GM12878 (cell line): Measurements from ENCODE around the gene SLC38A1. TPM values are rescaled to one million over a fixed set of nuclear protein-coding genes. Genes with fewer than 3 reads are reported as not detected.

Source experiments
- ATAC-seq: fragments of 200-7000 bp; cut with Tn5 transposase; 3 replicates; pipeline ENCODE4 v1.9.1; 2020; ENCODE audit warnings: mild to moderate bottlenecking, moderate library complexity
- BruUV-seq: library from RNA; stranded (reverse); fragments of 400-500 nt; replicated peaks from 2 replicates; lab custom pipeline; 2021; lab: Mats Ljungman, UMichigan
- CTCF ChIA-PET: fragments of 300-600 bp; sonication (Branson Sonifier 250); formaldehyde crosslinking; extraction: SDS; loops from one replicate; lab custom pipeline; 2021; ENCODE audit warnings: inconsistent platforms; lab: Yijun Ruan, JAX
- POLR2A ChIA-PET: fragments of 350-600 bp; formaldehyde crosslinking; extraction: SDS; loops from one replicate; lab custom pipeline; 2021; ENCODE audit warnings: inconsistent platforms; lab: Charles Lee
- RAD21 ChIA-PET: fragments of 300-600 bp; sonication (Branson Sonifier 250); formaldehyde crosslinking; loops from one replicate; lab custom pipeline; 2023; ENCODE audit warnings: antibody characterized with exemption; ENCODE audit not compliant: unreplicated experiment; lab: Charles Lee
- SMC1A ChIA-PET: fragments of 300-600 bp; sonication (Branson Sonifier 250); formaldehyde crosslinking; loops from one replicate; lab custom pipeline; 2023; ENCODE audit not compliant: unreplicated experiment, uncharacterized antibody; lab: Charles Lee
- DNase-seq: peaks from one replicate; pipeline ENCODE4 v3.0.0-alpha.2; 2011; ENCODE audit warnings: low read depth, low spot score
- FAIRE-seq: peaks from 3 replicates; lab custom pipeline; 2011; peaks lifted over from hg19 to GRCh38; lab: Jason Lieb, UNC
- H2AFZ ChIP-seq: 2 replicates; pipeline ENCODE4 v1.6.0; 2011; ENCODE audit warnings: low read depth, low read length, control low read depth; ENCODE audit not compliant: control insufficient read depth
- H3K27ac ChIP-seq: 2 replicates; pipeline ENCODE4 v1.5.1; 2011; ENCODE audit warnings: control low read depth; ENCODE audit not compliant: control insufficient read depth, insufficient read depth
- H3K27me3 ChIP-seq, 2 experiments: replicated peaks in 1 of 2; 2 replicates each; pipeline versions ENCODE4 v1.6.0 to v1.6.1; 2011; ENCODE audit warnings: low read length in 1 of 2; ENCODE audit not compliant: control insufficient read depth in 2 of 2, insufficient read depth in 2 of 2
- H3K36me3 ChIP-seq, 2 experiments: 2 replicates each; pipeline ENCODE4 v1.5.1; 2011; ENCODE audit warnings: low read length in 1 of 2; ENCODE audit not compliant: control insufficient read depth in 2 of 2, insufficient read depth in 2 of 2
- H3K4me1 ChIP-seq: 2 replicates; pipeline ENCODE4 v1.6.1; 2011; ENCODE audit warnings: mild to moderate bottlenecking, low read length, moderate library complexity, mixed read lengths; ENCODE audit not compliant: control insufficient read depth, insufficient read depth
- H3K4me2 ChIP-seq: 2 replicates; pipeline ENCODE4 v1.6.0; 2011; ENCODE audit warnings: control low read depth; ENCODE audit not compliant: control insufficient read depth, insufficient read depth
- H3K4me3 ChIP-seq: fragments of 200-600 bp; sonication (generic); 2 replicates; pipeline ENCODE4 v1.5.1; 2016
- H3K79me2 ChIP-seq: 2 replicates; pipeline ENCODE4 v1.6.0; 2011; ENCODE audit warnings: low read length; ENCODE audit not compliant: control insufficient read depth, insufficient read depth
- H3K9ac ChIP-seq: 2 replicates; pipeline ENCODE4 v1.8.0; 2011; ENCODE audit warnings: low read length, control low read depth, mixed read lengths; ENCODE audit not compliant: control insufficient read depth, insufficient read depth
- H3K9me3 ChIP-seq: replicated peaks from 3 replicates; pipeline ENCODE4 v1.5.1; 2011; ENCODE audit warnings: mild to moderate bottlenecking, low read length; ENCODE audit not compliant: control insufficient read depth, insufficient read depth
- H4K20me1 ChIP-seq: 2 replicates; pipeline ENCODE4 v1.6.0; 2011; ENCODE audit not compliant: control insufficient read depth, insufficient read depth
- BRCA1 ChIP-seq: IDR thresholded peaks from 2 replicates; pipeline ENCODE4 v1.6.1; 2011; ENCODE audit warnings: low read depth, low read length, improper control_type of control experiment
- CEBPB ChIP-seq, 2 experiments: fragments of 150-350 bp in 1 of 2; IDR thresholded peaks; 2 replicates each; pipeline ENCODE4 v1.6.1; 2012 to 2014; ENCODE audit warnings: low read depth in 2 of 2, low read length in 2 of 2, borderline replicate concordance in 1 of 2, inconsistent platforms in 1 of 2
- EED ChIP-seq: sonication (generic); IDR thresholded peaks from 2 replicates; pipeline ENCODE4 v1.6.1; 2016; ENCODE audit warnings: antibody characterized with exemption, low read depth
- JUNB ChIP-seq: IDR thresholded peaks from 2 replicates; pipeline ENCODE4 v1.6.1; 2016; ENCODE audit warnings: antibody characterized with exemption, mild to moderate bottlenecking
- MEF2A ChIP-seq: IDR thresholded peaks from 2 replicates; pipeline ENCODE4 v1.6.1; 2011; ENCODE audit warnings: low read depth, mild to moderate bottlenecking, low read length, moderate library complexity; ENCODE audit not compliant: insufficient read depth
- NFXL1 ChIP-seq: fragments of 450-650 bp; IDR thresholded peaks from 2 replicates; pipeline ENCODE4 v1.6.1; 2017; ENCODE audit warnings: antibody characterized with exemption, mild to moderate bottlenecking, borderline replicate concordance
- NFYA ChIP-seq: IDR thresholded peaks from 2 replicates; pipeline ENCODE4 v1.6.1; 2011; ENCODE audit warnings: low read depth, mild to moderate bottlenecking, low read length, improper control_type of control experiment, borderline replicate concordance
- NR2C2 ChIP-seq: IDR thresholded peaks from 2 replicates; pipeline ENCODE4 v1.6.1; 2011; ENCODE audit warnings: borderline replicate concordance, low read depth; ENCODE audit not compliant: control insufficient read depth, insufficient read length
- SIN3A ChIP-seq: IDR thresholded peaks from 2 replicates; pipeline ENCODE4 v1.6.1; 2012; ENCODE audit warnings: low read depth, low read length, improper control_type of control experiment
- STAT1 ChIP-seq: fragments of 450-650 bp; conservative IDR thresholded peaks from 2 replicates; pipeline ENCODE4 v1.6.1; 2014; ENCODE audit warnings: antibody characterized with exemption, mild to moderate bottlenecking
- WGBS: methylation state at CpG from one replicate; pipeline ENCODE4 v1.1.6; 2016; ENCODE audit warnings: low lambda C conversion rate; ENCODE audit not compliant: insufficient replicate concordance, insufficient coverage; ENCODE audit errors: missing lambda C conversion rate; 5-methylcytosine and 5-hydroxymethylcytosine counted together
- in situ Hi-C: fragments of 300-500 bp; cut with MboI; formaldehyde crosslinking; loops from 9 replicates; pipeline ENCODE4 v1.14.3; 2018; ENCODE audit warnings: mixed read lengths
- intact Hi-C: fragments of 100-400 bp; cut with micrococcal nuclease; formaldehyde crosslinking; loops from one replicate; pipeline ENCODE4 v1.14.2; 2022; ENCODE audit not compliant: unreplicated experiment
- polyA plus RNA-seq, 11 experiments: library from polyadenylated mRNA; depleted of rRNA in 4 of 11; unstranded in 6 of 11; stranded (reverse) in 5 of 11; fragments of >200 nt; fragmentation: Nextera tagmentation in 4 of 11; fragmentation: Illumina TruSeq in 1 of 11; extraction: Ambion mirVana in 4 of 11; extraction: Trizol in 1 of 11; gene quantifications; 1 replicate in 1 of 11; 2 replicates in 10 of 11; pipeline versions ENCODE4 v1.2.1 to v1.2.3, GENCODE V29; 2011 to 2016; ENCODE audit warnings: inconsistent platforms in 2 of 11, missing spikeins in 2 of 11, low read depth in 1 of 11
- total RNA-seq, 4 experiments: library from RNA; depleted of rRNA in 3 of 4; stranded (reverse); fragments of >200 nt in 3 of 4; fragmentation: Illumina TruSeq in 1 of 4; extraction: Trizol in 1 of 4; gene quantifications; 2 replicates each; pipeline versions ENCODE4 v1.2.1 to v1.2.3, GENCODE V29; 2013 to 2021
- TF ChIP-seq, protein P1 (sequence below): fragments of 450-650 bp; IDR thresholded peaks from 2 replicates; pipeline ENCODE4 v1.6.1; 2014; ENCODE audit warnings: mild to moderate bottlenecking
- TF ChIP-seq, protein P2 (sequence below): IDR thresholded peaks from 2 replicates; pipeline ENCODE4 v1.6.1; 2012; ENCODE audit warnings: low read depth, low read length, improper control_type of control experiment
- TF ChIP-seq, protein P3 (sequence below): IDR thresholded peaks from 2 replicates; pipeline ENCODE4 v1.6.1; 2012; ENCODE audit warnings: mild to moderate bottlenecking, low read depth, low read length
- TF ChIP-seq, protein P4 (sequence below): fragments of 450-650 bp; formaldehyde crosslinking; IDR thresholded peaks from 2 replicates; pipeline ENCODE4 v1.4.0; 2020; ENCODE audit warnings: mild to moderate bottlenecking, moderate library complexity

SLC38A1 gene
- total and polyA plus RNA-seq, 10 of the 15 experiments (the other 5 are each of a cell fraction or from before 2014, with no cell fraction given), result 38.1 to 191 (median 144) TPM

DNA sequence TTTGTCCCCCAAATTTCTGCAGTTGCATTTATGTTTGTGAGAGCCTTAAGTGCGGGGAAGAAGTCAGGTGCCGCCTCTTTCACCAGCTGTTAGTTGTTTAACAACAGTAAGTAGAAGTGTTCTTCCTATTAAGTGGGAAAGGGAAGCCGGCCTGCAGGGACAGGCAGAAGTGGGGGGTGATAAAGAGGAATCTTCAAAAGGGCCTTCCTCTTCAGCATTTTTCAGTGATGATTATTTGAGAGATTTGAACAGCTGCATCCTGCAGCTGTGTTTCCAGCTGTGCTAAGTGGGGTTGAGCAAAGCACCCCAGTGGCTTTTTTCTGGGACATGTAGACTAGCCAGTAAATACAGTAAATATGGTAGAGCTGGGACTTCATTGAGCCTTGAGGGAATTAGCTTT is 32.1 kb upstream of the SLC38A1 start:
- H3K4me2 ChIP-seq, result no peak overlapping the region
- ChIA-PET SMC1A (interaction anchor here (0.8 to 7.0 kb wide), 26 partner anchors 8 to 720 kb away, joined by 3 to 86 read pairs (median 4); partner anchors contain the start of gene SLC38A1), RAD21 (interaction anchor here (1.0 to 5.6 kb wide), 8 partner anchors 86 to 721 kb away, joined by 3 to 50 read pairs (median 4); no protein-coding TSS in a partner anchor), CTCF (interaction anchor here (0.6 to 6.5 kb wide), 19 partner anchors 20 to 997 kb away, joined by 3 to 102 read pairs (median 4); no protein-coding TSS in a partner anchor), POLR2A (interaction anchor here (0.6 to 1.8 kb wide), 3 partner anchors 176 to 384 kb away, joined by 3 to 6 read pairs (median 3); no protein-coding TSS in a partner anchor)
- ATAC-seq, result no peak
- no peaks in the 10 kb centered on the region; a peak in 1 of 4 replicates for H3K27me3 ChIP-seq
- WGBS, result 14% methylated on average over 3 of the region's 3 CpGs
- no peak overlapping the region for H3K9ac ChIP-seq
- intact Hi-C loops, result loop anchor here (5.0 kb wide), 1 partner anchor 179 kb away; no protein-coding TSS in a partner anchor
- no peak for DNase-seq
- in situ Hi-C loops, result no loop called here
- H4K20me1 ChIP-seq, result no peaks in the 10 kb centered on the region
- no peaks in the 10 kb centered on the region for H3K36me3 ChIP-seq
- no peak overlapping the region for H3K27ac ChIP-seq
- H3K79me2 ChIP-seq, result no peaks in the 10 kb centered on the region
- no peak overlapping the region for H2AFZ ChIP-seq
- FAIRE-seq, result no peak
- H3K4me1 ChIP-seq, result no peaks in the 10 kb centered on the region
- no peaks in the 10 kb centered on the region; the same call in 2 of the 3 replicates for H3K9me3 ChIP-seq
- no TSS peak for BruUV-seq
- no peak overlapping the region for H3K4me3 ChIP-seq
- TF ChIP-seq NR2C2 (no peak), EED (no peak), CEBPB (IDR thresholded peaks at IDR 0.05; ENCODE audit: borderline replicate concordance in 1 of 2, low read depth in 2 of 2, low read length in 2 of 2) (no peak), NFXL1 (no peak), JUNB (no peak), NFYA (no peak), BRCA1 (no peak), SIN3A (no peak), STAT1 (no peak), MEF2A (no peak)
- TF ChIP-seq, protein P1, sequence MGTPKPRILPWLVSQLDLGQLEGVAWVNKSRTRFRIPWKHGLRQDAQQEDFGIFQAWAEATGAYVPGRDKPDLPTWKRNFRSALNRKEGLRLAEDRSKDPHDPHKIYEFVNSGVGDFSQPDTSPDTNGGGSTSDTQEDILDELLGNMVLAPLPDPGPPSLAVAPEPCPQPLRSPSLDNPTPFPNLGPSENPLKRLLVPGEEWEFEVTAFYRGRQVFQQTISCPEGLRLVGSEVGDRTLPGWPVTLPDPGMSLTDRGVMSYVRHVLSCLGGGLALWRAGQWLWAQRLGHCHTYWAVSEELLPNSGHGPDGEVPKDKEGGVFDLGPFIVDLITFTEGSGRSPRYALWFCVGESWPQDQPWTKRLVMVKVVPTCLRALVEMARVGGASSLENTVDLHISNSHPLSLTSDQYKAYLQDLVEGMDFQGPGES, result no peak
- TF ChIP-seq, protein P2, sequence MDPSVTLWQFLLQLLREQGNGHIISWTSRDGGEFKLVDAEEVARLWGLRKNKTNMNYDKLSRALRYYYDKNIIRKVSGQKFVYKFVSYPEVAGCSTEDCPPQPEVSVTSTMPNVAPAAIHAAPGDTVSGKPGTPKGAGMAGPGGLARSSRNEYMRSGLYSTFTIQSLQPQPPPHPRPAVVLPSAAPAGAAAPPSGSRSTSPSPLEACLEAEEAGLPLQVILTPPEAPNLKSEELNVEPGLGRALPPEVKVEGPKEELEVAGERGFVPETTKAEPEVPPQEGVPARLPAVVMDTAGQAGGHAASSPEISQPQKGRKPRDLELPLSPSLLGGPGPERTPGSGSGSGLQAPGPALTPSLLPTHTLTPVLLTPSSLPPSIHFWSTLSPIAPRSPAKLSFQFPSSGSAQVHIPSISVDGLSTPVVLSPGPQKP, result no peak
- TF ChIP-seq, protein P3, sequence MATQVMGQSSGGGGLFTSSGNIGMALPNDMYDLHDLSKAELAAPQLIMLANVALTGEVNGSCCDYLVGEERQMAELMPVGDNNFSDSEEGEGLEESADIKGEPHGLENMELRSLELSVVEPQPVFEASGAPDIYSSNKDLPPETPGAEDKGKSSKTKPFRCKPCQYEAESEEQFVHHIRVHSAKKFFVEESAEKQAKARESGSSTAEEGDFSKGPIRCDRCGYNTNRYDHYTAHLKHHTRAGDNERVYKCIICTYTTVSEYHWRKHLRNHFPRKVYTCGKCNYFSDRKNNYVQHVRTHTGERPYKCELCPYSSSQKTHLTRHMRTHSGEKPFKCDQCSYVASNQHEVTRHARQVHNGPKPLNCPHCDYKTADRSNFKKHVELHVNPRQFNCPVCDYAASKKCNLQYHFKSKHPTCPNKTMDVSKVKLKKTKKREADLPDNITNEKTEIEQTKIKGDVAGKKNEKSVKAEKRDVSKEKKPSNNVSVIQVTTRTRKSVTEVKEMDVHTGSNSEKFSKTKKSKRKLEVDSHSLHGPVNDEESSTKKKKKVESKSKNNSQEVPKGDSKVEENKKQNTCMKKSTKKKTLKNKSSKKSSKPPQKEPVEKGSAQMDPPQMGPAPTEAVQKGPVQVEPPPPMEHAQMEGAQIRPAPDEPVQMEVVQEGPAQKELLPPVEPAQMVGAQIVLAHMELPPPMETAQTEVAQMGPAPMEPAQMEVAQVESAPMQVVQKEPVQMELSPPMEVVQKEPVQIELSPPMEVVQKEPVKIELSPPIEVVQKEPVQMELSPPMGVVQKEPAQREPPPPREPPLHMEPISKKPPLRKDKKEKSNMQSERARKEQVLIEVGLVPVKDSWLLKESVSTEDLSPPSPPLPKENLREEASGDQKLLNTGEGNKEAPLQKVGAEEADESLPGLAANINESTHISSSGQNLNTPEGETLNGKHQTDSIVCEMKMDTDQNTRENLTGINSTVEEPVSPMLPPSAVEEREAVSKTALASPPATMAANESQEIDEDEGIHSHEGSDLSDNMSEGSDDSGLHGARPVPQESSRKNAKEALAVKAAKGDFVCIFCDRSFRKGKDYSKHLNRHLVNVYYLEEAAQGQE, result no peak
- TF ChIP-seq, protein P4, sequence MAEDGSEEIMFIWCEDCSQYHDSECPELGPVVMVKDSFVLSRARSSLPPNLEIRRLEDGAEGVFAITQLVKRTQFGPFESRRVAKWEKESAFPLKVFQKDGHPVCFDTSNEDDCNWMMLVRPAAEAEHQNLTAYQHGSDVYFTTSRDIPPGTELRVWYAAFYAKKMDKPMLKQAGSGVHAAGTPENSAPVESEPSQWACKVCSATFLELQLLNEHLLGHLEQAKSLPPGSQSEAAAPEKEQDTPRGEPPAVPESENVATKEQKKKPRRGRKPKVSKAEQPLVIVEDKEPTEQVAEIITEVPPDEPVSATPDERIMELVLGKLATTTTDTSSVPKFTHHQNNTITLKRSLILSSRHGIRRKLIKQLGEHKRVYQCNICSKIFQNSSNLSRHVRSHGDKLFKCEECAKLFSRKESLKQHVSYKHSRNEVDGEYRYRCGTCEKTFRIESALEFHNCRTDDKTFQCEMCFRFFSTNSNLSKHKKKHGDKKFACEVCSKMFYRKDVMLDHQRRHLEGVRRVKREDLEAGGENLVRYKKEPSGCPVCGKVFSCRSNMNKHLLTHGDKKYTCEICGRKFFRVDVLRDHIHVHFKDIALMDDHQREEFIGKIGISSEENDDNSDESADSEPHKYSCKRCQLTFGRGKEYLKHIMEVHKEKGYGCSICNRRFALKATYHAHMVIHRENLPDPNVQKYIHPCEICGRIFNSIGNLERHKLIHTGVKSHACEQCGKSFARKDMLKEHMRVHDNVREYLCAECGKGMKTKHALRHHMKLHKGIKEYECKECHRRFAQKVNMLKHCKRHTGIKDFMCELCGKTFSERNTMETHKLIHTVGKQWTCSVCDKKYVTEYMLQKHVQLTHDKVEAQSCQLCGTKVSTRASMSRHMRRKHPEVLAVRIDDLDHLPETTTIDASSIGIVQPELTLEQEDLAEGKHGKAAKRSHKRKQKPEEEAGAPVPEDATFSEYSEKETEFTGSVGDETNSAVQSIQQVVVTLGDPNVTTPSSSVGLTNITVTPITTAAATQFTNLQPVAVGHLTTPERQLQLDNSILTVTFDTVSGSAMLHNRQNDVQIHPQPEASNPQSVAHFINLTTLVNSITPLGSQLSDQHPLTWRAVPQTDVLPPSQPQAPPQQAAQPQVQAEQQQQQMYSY (CRISPR knock-in tag), result no peak
